ENCODE results near the gene ASPA.
"Not testable (repeated sequence)": the region's sequence is repeated elsewhere in the genome, so short reads cannot be mapped to it uniquely, and the experiment has no call there.

ASPA gene

GRCh38 chr17:3475812-3476610 is at the start of gene ASPA:
Gene ASPA (plus strand): TSS chr17:3475997. CDS start chr17:3476160, 163 bp downstream.
- no peak for DNase-seq

GRCh38 chr17:3433215-3433614 is 42.6 kb upstream of the ASPA start:
- not testable (repeated sequence) for DNase-seq

- DNase-seq, result no peak
Observed at GRCh38 chr17:3433741-3434140, 42.1 kb upstream of the ASPA start, which contains the start of gene OR1E2. Gene OR1E2 (minus strand): TSS chr17:3433841. CDS start chr17:3433841, 0 bp downstream.

- no peak for DNase-seq
Observed at GRCh38 chr17:3438368-3438767, 37.4 kb upstream of the ASPA start.

- no peak for DNase-seq
Observed at GRCh38 chr17:3440451-3440850, 35.3 kb upstream of the ASPA start.

GRCh38 chr17:3447625-3448024 is 28.2 kb upstream of the ASPA start:
- DNase-seq, result no peak

- DNase-seq, result no peak
Observed at GRCh38 chr17:3448059-3448665, 27.6 kb upstream of the ASPA start.

GRCh38 chr17:3466355-3466754 is 9.4 kb upstream of the ASPA start:
- DNase-seq, result not testable (repeated sequence)

GRCh38 chr17:3469529-3469928 is 6.3 kb upstream of the ASPA start:
- no peak for DNase-seq

GRCh38 chr17:3471599-3471998 is 4.2 kb upstream of the ASPA start, which contains the start of gene SPATA22:
Gene SPATA22 (minus strand): TSS chr17:3471819. CDS start chr17:3469325, 2,494 bp downstream.
- no peak for DNase-seq

GRCh38 chr17:3472137-3472536 is 3.7 kb upstream of the ASPA start:
- no peak for DNase-seq

- no peak for DNase-seq
Observed at GRCh38 chr17:3474212-3474611, 1.6 kb upstream of the ASPA start.

- no peak for DNase-seq
Observed at GRCh38 chr17:3475251-3475685, 529 bp upstream of the ASPA start.

- no peak for DNase-seq
Observed at GRCh38 chr17:3479988-3480387, 4.2 kb downstream of the ASPA start.

GRCh38 chr17:3482852-3483251 is 7.1 kb downstream of the ASPA start:
- no peak for DNase-seq

- no peak for DNase-seq
Observed at GRCh38 chr17:3485481-3486068, 9.8 kb downstream of the ASPA start.

GRCh38 chr17:3497101-3497500 is 21.3 kb downstream of the ASPA start:
- DNase-seq, result no peak

GRCh38 chr17:3501344-3501743 is 25.5 kb downstream of the ASPA start:
- no peak for DNase-seq

GRCh38 chr17:3502466-3502865 is 26.7 kb downstream of the ASPA start:
- no peak for DNase-seq

GRCh38 chr17:3503285-3503684 is 27.5 kb downstream of the ASPA start:
- DNase-seq, result no peak

GRCh38 chr17:3505008-3505407 is 29.2 kb downstream of the ASPA start:
- DNase-seq, result no peak

- no peak for DNase-seq
Observed at GRCh38 chr17:3506054-3506453, 30.3 kb downstream of the ASPA start.

- DNase-seq, result no peak
Observed at GRCh38 chr17:3507071-3507470, 31.3 kb downstream of the ASPA start.

- no peak for DNase-seq
Observed at GRCh38 chr17:3507869-3508268, 32.1 kb downstream of the ASPA start.

Measured in activated CD4-positive, CD25-positive, alpha-beta regulatory T cell (primary cell).